GM12801 (cell line): ENCODE results near the gene SLC48A1.

ENCODE experiments used
- TF ChIP-seq, protein P1 (sequence below): IDR thresholded peaks from one replicate; pipeline ENCODE4 v1.5.1; 2011; ENCODE audit warnings: control low read depth; ENCODE audit not compliant: insufficient read length; ENCODE audit errors: extremely low read depth

SLC48A1 gene

DNA sequence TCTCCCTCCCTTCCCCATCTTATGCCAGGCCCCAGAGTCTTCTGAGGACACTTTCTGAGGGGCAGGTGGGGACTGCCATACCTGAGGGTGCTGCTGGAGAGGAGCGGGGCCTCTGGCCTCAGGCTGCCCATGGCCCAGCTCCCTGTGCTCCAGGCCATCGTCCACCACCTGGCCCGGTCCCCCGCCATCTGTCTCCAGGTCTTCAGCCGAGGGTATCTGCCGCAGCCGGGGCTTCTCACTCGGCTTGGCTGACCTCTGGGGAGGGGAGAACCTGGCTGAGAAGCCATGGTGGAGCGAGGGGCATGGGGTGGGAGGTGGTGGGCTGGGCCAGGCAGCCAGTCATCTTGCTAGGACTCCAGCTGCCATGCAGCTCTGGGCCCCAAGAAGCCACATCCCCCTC is 21.6 kb downstream of the SLC48A1 start:
- TF ChIP-seq, protein P1, sequence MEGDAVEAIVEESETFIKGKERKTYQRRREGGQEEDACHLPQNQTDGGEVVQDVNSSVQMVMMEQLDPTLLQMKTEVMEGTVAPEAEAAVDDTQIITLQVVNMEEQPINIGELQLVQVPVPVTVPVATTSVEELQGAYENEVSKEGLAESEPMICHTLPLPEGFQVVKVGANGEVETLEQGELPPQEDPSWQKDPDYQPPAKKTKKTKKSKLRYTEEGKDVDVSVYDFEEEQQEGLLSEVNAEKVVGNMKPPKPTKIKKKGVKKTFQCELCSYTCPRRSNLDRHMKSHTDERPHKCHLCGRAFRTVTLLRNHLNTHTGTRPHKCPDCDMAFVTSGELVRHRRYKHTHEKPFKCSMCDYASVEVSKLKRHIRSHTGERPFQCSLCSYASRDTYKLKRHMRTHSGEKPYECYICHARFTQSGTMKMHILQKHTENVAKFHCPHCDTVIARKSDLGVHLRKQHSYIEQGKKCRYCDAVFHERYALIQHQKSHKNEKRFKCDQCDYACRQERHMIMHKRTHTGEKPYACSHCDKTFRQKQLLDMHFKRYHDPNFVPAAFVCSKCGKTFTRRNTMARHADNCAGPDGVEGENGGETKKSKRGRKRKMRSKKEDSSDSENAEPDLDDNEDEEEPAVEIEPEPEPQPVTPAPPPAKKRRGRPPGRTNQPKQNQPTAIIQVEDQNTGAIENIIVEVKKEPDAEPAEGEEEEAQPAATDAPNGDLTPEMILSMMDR: no peak

DNA sequence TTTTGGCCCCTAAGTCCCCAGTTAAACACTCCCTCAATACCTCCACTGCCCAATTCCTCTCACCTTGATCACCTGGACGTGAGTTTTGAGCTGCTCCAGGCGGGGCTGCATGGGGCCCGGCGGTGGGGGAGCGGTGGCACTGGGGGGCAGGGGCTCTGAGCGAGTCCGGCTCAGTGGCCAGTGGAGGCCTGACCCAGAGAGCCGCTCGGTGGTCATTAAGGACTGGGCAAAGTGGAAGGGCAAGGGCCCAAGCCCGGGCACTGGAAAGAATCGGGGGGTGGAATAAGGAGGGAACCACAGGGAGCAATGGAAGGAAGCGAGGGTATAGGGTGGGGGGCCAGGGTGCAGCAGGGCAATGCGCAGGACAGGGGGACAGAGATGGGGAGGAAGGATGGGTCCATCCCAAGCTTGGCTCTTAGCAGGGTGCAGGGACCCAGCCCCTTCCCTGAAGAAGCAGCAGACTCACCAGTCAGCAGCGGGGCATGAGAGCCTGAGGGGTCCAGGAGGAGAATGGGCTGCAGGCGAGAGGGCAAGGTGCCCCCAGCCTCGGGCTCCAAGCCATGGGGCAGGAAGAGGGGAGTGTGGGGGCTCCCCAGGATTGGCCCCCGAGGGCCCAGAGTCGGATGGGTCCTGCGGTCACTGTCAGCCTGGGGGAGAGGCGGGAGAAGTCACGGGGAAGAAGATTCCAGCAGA is 22.2 kb downstream of the SLC48A1 start:
- TF ChIP-seq, protein P1: no peak

DNA sequence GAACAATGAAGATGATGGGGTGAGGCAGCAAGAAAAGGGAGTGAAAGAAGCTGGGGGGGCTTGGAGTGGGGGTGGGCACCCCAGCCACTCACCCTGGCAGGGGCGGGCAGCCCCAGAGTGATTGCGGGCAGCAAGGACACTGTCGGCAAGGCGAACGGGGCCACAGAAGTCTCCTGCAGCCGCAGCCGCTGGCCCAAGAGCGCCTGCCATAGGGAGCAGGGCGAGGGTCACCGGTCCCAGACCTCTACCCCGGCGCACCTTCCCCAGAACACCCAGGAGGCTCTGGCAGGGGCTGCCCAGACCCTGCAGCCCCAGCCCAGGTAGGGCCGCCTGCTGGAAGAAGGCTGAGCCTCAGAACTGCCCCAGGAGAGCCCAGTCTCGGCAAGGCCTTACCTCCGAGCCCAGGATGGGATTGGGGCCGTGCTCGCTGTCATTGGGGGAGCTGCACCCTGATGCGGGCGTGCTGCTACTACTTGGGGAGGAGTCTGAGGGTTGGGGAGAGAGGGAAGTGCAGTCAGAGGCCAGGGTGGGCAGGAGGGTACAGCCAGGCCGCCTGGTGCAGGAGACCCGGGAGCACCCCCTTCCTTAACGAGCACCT is 22.9 kb downstream of the SLC48A1 start:
- TF ChIP-seq, protein P1: no peak

DNA sequence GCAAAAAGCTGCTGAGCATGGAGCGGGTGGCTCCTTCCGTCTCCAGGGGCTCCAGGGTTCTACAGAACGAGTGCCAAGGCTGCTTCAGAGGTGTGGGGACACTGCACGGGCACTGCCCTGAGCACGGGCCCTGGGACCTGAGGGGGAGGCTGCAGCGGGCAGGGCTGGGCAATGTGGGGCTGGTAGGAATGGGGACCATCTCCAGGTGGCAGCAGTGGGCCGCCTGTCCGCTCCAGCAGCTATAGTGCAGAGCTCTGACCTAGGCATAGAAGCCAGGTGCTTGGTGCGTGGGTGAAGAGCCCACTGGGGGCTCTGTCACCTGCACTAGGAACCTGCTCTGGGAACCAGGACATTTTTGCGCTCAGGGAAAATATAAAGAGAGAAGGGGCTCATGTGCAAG is 24.4 kb downstream of the SLC48A1 start:
- TF ChIP-seq, protein P1: no peak

DNA sequence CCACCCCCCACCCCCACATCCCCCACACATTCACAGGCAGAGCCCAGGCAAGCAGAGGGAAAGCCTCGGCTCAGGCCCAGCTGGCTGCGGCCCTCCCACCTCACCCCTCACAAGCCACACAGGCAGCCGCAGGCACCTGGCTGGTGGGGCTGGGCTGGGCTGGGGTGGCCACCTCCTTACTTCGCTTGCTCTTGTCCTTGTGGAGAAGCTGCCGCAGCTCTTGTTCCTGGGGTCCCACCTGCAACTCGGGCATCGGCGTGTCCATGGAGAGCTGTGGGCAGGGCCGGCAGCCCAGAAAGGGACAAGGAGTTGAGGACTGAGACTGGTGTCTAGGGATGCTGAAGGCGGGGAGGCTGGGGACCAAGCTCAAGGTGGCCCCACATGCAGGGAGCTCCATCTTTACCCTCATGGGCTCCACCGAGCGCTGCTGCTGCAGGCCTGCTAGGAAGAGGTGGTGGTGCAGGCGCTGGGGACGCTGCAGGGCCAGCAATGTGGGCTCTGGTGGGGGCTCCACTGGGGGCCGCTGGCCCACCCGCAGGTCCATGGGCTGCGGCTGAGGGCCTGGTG is 25.4 kb downstream of the SLC48A1 start:
- TF ChIP-seq, protein P1: no peak

DNA sequence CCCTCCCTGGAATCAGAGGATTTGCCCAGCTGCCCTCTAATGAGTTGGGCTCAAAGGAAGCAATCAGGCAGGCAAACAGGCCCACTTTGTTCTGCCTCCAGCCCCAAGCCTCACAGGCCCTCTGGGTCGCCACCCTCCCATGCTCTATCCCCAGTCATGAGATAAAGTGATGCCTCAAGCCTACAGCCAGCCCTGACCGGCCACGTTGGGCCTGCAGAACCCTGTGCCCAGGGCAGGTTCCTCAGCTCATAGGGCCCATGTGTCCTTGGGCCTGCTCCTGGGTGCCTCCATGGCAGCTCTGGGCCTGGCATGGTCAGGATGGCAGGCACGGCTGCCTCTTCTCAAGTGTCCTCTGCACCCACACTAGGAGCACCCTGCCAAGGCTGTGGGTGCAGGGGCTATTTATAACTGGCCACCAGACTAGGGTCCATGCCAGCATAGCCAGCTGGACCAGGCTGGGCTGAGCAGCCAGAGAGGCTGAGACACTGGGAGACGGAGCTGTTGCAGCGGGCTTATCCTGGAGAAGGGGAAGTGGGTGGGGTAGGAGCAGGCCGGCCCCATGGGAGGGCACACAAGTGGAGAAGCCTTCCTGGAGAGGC is 26.4 kb downstream of the SLC48A1 start:
- TF ChIP-seq, protein P1: no peak

DNA sequence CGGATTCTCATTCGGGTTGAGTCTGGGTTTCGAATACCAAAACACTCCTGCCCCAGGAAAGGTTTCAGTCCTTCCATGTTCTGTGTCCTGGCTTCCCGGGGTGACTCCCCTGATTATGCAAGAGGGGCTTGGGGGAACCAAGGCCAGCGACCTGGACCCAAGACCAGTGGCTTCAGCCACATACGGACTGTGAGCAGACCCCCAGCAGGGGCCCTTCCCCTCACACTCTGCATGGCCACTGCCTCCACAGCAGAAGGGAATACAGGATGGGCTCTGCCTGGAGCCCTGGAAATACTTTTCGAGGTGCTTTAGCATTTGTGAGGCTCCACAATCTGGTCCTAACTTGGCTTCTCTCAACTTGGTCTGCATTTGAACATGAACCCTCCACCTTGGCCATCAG is 27.5 kb downstream of the SLC48A1 start:
- TF ChIP-seq, protein P1: no peak
